H1 (cell line): ENCODE measurements around the gene FBXO45. TPM values are rescaled to one million over a fixed set of nuclear protein-coding genes. Genes with fewer than 3 reads are reported as not detected.

ENCODE experiments used
- ATF2 ChIP-seq: IDR thresholded peaks from 2 replicates; pipeline ENCODE4 v1.6.1; 2012; ENCODE audit warnings: low read length, inconsistent platforms
- CBX5 ChIP-seq: fragments of 300-800, 300-1000 bp; sonication (generic); IDR thresholded peaks from 2 replicates; pipeline ENCODE4 v1.7.1; 2016; ENCODE audit warnings: antibody characterized with exemption, low read length, low read depth
- TCF12 ChIP-seq: IDR thresholded peaks from 2 replicates; pipeline ENCODE4 v1.6.1; 2011; ENCODE audit warnings: low read depth, mild to moderate bottlenecking, low read length
- polyA plus RNA-seq, 7 experiments: library from polyadenylated mRNA; depleted of rRNA in 3 of 7; stranded (reverse) in 5 of 7; unstranded in 2 of 7; fragments of >200 nt in 5 of 7; fragments of 200-250 nt in 2 of 7; gene quantifications; 1 replicate in 5 of 7; 2 replicates in 1 of 7; 4 replicates in 1 of 7; pipeline versions ENCODE4 v1.2.1 to v1.2.3, GENCODE V29; 2011 to 2013; ENCODE audit warnings: missing spikeins in 2 of 7, mixed read lengths in 2 of 7
- total RNA-seq: library from RNA; stranded (reverse); fragmentation: NEBNext Ultra II Directional; extraction: Animal tissue kit (Norgen Biotek cat#: 25700); gene quantifications from 2 replicates; pipeline ENCODE4 v1.2.1, GENCODE V29; 2021

Gene FBXO45
- total and polyA plus RNA-seq, 2 of the 8 experiments (the other 6 are each of a cell fraction or from before 2014, with no cell fraction given): 5.2 to 19.4 TPM

- no peak for TF ChIP-seq ATF2
- TF ChIP-seq TCF12: no peak
- TF ChIP-seq CBX5: no peak
Observed at GRCh38 chr3:196546537-196546936, 21.9 kb upstream of the FBXO45 start (continued).
